Measurements from ENCODE around the gene SLC16A12.
A peak's percentile ranks its signal among the peaks of the same experiment; 100 is the strongest.
"Not testable (repeated sequence)": the region's sequence is repeated elsewhere in the genome, so short reads cannot be mapped to it uniquely, and the experiment has no call there.

SLC16A12 gene

DNA sequence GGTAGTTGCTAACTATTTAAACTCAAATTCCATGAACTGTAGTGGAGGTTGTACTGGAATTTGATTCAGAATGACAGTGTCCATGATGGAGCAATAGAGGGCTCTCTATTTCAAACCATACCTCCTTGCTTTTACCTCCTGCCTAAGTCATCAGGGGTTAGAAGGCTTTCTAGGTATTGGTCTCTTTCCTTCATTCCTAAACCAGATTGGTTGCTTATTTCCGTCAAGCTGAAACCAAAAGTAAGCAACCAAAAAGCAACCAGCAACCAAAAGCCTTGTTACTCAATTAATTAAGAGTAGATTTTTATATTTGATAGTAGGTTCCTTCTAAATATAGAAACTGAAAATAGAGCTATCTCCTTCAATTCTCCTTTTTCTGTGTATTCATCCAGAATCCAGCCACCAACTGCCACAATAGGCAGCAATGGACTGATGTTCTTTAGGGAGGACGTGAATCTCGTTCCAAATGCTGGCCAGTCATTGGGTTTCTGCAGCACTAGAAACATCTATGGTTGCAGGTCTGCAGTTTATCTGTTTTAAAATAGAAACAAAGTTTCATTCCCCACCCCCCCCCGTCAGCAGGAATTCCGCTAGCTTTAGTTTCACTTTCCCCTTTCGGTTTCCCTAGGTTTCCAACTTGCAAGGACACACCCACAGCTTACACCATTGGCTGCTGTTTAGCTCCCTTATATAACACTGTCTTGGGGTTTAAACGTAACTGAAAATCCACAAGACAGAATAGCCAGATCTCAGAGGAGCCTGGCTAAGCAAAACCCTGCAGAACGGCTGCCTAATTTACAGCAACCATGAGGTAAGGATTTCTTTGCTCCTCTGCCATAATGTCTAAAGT, 143.3 kb downstream of the SLC16A12 start, which contains the start of gene IFIT1:
Gene IFIT1 (plus strand): TSS at position 717 of the 850 bp plus-strand sequence. CDS start 90 bp downstream, at position 807.
- peak; percentile 42 for DNase-seq (ENCODE audit: low read depth, low spot score)

DNA sequence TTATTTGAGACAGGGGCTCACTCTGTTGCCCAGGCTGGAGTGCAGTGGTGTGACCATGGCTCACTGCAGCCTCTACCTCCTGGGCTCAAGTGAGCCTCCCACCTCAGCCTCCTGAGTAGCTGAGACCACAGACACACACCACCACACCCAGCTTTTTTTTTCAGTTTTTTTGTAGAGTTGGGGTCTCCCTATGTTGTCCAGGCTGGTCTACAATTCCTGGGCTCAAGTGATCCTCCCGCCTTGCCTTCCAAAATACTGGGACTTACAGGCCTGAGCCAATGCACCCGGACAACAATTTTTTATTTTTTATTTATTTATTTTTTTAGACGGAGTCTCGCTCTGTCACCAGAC, 144.2 kb downstream of the SLC16A12 start:
- DNase-seq (ENCODE audit: low read depth, low spot score) = not testable (repeated sequence)

DNA sequence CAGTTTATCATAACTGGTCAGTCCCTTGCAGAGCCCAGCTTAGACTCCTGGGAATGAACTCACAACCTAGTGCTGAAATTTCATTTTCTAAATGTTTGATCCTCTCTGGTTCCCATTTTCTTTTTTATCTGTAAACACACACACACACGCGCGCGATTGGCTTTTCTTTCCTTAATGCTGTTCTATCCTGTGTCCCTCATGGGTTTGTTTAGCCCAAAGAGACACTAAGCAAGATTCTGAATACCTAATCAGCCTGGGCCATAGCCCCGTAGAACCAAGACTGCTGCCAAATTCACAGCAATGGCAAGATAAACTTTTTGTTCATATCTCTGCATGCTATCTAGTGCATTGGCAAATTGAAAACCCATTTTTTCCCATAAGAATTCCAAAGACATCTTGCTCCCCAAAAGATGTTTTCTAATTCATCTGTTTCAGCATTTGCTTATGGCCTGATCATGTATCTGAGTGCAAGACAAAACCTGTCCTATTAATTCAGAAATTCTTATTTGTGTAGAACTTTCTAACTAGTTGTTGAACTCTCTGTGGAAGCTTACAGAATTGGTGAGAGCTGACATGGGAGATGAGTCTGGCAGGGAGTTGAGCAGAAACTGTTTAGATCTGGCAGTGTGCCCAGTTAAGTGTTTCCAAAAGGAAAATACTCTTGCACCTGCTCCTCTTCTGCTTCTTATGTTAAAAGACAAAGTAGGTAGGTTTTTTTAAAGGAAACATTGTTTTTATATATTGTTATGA, 144.7 kb downstream of the SLC16A12 start:
- no peak for DNase-seq (ENCODE audit: low read depth, low spot score)

DNA sequence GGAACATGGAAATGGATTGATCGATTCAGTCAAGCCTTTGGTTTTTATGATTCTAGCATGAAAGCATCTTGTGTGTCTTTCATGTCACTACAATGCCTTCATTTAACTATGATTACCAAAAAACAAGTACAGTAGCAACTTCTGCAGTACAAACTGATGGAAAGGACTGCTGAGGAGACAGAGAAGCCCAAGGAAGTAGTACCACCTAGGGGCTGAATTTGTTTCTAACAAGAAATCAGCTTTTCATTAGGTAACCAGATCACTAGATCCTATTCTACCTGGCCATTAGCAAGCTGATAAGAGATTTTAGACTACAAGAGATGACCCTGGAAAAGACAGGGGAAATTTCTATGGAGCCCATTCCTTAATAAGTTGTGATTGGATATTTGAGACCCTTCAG, 146.1 kb downstream of the SLC16A12 start:
- DNase-seq (ENCODE audit: low read depth, low spot score) = no peak

DNA sequence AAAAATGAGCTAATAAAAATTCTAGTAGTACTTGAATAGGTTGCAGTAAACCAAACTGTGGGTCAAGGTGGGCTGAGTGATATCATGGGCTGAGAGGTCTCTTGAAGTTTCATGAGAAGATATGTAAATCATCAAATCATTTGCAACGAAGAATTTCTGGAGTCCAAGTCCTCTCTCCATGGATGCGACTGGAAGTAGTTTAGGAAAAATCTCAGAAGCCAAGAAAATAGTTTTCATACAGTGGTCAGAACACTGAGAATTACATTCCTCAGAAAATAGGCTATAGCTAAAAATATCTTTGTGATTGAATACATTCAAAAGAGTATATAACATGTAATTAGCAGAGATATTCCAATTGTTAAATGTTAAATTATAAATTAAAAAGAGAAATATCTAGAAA, 146.6 kb downstream of the SLC16A12 start:
- no peak for DNase-seq (ENCODE audit: low read depth, low spot score)

DNA sequence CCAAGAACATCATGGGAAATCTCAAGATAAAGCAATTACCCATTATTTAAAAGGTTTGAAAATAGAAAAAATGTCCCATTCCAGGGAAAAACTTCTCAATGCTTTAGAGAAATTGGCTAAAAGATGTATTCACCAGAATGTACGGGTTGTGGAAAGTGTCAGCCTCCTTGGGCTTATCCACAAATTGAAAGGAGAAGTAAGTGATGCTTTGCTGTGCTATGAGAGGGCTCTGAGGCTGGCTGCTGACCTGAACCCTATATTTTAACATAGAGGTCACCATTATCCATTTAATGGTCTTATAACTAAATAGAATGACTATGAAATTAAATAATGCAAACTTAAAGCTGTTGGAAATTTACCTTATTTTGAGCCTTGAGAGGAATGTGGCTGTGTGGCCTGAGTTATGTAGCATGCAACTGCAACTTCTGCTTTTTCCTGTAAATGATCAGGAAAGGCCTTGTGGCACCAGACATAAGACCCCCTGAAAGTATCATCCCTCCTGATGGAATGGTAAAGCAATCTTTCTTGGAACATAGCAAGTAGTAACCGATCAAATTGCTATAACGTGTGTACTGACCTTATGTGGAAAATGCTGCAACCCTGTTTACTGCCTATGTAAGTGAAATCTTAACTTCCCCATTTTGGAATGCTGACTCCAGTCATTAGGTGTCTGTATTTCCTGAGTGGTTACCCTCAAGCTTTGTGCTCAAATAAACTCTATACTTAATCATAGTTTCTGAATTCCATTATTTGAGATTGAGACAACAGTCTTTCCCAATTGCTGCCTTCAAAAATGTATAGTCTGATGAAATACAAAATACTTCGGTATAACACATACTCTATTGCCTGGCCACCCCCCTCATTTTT, 150.7 kb downstream of the SLC16A12 start:
- no peak for DNase-seq (ENCODE audit: low read depth, low spot score)

DNA sequence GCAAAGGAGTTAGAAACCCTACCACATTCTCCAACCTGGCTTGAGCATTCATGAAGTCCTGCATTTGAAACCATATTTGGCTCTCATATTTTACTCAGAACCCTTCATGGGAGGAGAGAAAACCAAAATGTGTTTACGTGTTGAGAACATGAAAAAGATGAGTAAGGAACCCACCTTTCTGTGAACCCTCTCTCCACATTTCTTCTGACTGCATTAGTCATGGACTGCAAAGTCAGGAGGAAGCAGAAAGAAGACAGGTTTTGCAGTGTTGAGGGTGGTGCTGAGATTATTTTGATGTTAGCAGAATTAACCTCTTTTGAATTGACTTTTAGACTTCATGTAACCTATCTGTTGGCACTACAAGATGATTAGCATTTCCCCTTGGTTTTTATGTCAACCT, 152.6 kb downstream of the SLC16A12 start:
- DNase-seq (ENCODE audit: low read depth, low spot score) = no peak
